Measurements from ENCODE around the gene SHB.

- TF ChIP-seq CTCF (IDR thresholded peaks at IDR 0.05; ENCODE audit: extremely low read depth in 1 of 2, insufficient read depth in 1 of 2, low read depth in 1 of 2, low read length in 2 of 2) (no peak), EZH2 (IDR thresholded peaks at IDR 0.05; ENCODE audit: borderline replicate concordance, low read depth, low read length, severe bottlenecking) (no peak), POLR2A (IDR thresholded peaks at IDR 0.05; ENCODE audit: low read depth, low read length) (no peak), MYC (IDR thresholded peaks at IDR 0.05; ENCODE audit: low read depth, low read length) (no peak), POLR2AphosphoS5 (IDR thresholded peaks at IDR 0.05; ENCODE audit: insufficient read depth, low read depth, low read length) (no peak), MAX (IDR thresholded peaks at IDR 0.05; ENCODE audit: insufficient read depth, insufficient read length) (no peak), JUN (IDR thresholded peaks at IDR 0.05; ENCODE audit: borderline replicate concordance, insufficient read depth, insufficient read length, low read depth) (no peak), FOS (IDR thresholded peaks at IDR 0.05; ENCODE audit: borderline replicate concordance, insufficient read depth, low read length) (no peak)
These were observed 6.3 kb downstream of the SHB start for GRCh38 chr9:38062498-38063362.

All from endothelial cell of umbilical vein (primary cell).